Mammary epithelial cell (primary cell): ENCODE measurements around the gene MAP3K21.

Source experiments
- CTCF ChIP-seq, 2 donors: IDR thresholded peaks in 1 of 2; conservative IDR thresholded peaks in 1 of 2; 2 replicates each; pipeline ENCODE4 v1.5.1; 2011 to 2012; ENCODE audit warnings: inconsistent platforms in 2 of 2, low read length in 2 of 2, mild to moderate bottlenecking in 2 of 2, control low read depth in 1 of 2, low read depth in 1 of 2; ENCODE audit not compliant: insufficient read depth in 1 of 2; ENCODE audit errors: extremely low read depth in 1 of 2
- EZH2 ChIP-seq: IDR thresholded peaks from 2 replicates; pipeline ENCODE4 v1.6.1; 2012; ENCODE audit warnings: low read length, inconsistent platforms, borderline replicate concordance

GRCh38 chr1:233295237-233295974, 32.1 kb upstream of the MAP3K21 start, which contains the start of gene PCNX2:
- no peak for TF ChIP-seq CTCF (conservative IDR thresholded peaks at IDR 0.05 in 1 of 2, IDR thresholded peaks at IDR 0.05 in 1 of 2; ENCODE audit: extremely low read depth in 1 of 2, insufficient read depth in 1 of 2, low read depth in 1 of 2, low read length in 2 of 2)
- no peak for TF ChIP-seq EZH2
